IMR-90 (cell line): ENCODE measurements around the gene BTBD17.

Experiments
- CEBPB ChIP-seq: IDR thresholded peaks from 2 replicates; pipeline ENCODE4 v1.6.1; 2012; ENCODE audit warnings: low read depth, low read length, improper control_type of control experiment
- CHD1 ChIP-seq: IDR thresholded peaks from 2 replicates; pipeline ENCODE4 v1.6.1; 2012; ENCODE audit warnings: low read depth, low read length, improper control_type of control experiment
- MAFK ChIP-seq: IDR thresholded peaks from 2 replicates; pipeline ENCODE4 v1.6.1; 2012; ENCODE audit warnings: low read depth, low read length, improper control_type of control experiment
- MAZ ChIP-seq: IDR thresholded peaks from 2 replicates; pipeline ENCODE4 v1.6.1; 2012; ENCODE audit warnings: low read depth, mild to moderate bottlenecking, low read length, improper control_type of control experiment, moderate library complexity, borderline replicate concordance
- NFE2L2 ChIP-seq: fragments of 150-350 bp; IDR thresholded peaks from 2 replicates; pipeline ENCODE4 v1.6.1; 2016; ENCODE audit warnings: low read depth, mild to moderate bottlenecking, low read length
- POLR2A ChIP-seq: IDR thresholded peaks from 2 replicates; pipeline ENCODE4 v1.6.1; 2012; ENCODE audit warnings: mild to moderate bottlenecking, low read depth, low read length
- RAD21 ChIP-seq: IDR thresholded peaks from 2 replicates; pipeline ENCODE4 v1.6.1; 2012; ENCODE audit warnings: low read length, improper control_type of control experiment
- SMC3 ChIP-seq: fragments of 150-350 bp; IDR thresholded peaks from 2 replicates; pipeline ENCODE4 v1.6.1; 2016; ENCODE audit warnings: low read depth, mild to moderate bottlenecking, antibody characterized with exemption, low read length, moderate library complexity
- TF ChIP-seq, protein P1 (sequence below): conservative IDR thresholded peaks from 2 replicates; pipeline ENCODE4 v1.5.1; 2012; ENCODE audit warnings: mild to moderate bottlenecking, low read depth, low read length, improper control_type of control experiment

DNA sequence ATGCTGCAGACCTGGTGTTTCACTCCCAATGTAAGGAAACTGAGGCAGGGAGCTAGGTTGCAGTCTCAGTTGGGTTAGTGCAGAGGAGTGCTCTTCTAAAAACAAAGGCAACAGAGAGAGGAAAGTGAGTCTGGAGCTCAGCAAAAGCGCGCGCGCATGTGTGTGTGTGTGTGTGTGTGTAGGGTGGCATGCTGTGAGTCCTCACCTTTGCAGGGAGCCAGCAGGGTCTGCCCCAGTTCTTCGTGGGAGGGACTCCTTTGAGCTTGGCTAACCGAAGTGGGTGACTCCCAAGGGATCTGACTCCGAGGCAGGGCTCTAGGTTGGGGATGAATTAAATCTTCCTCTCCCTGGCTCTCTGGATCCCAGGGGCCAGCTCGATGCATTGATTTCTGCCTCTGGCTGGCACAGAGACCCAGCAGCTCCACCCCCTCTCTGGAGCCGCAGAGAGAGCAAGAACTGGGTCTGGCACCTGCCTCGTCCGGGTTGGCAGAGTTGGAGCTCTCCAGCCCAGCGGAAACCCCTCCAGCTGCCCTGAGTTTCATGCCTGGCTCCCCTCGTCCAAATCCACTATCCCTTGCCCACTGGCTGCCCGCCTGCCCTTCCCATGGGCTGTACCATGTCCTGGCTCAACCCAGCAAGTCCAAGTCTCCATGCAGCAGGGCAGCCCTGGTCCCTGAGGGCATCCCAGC is 1.3 kb upstream of the BTBD17 start:
- TF ChIP-seq CHD1, result no peak
- no peak for TF ChIP-seq CEBPB
- TF ChIP-seq MAZ, result no peak
- TF ChIP-seq, protein P1, sequence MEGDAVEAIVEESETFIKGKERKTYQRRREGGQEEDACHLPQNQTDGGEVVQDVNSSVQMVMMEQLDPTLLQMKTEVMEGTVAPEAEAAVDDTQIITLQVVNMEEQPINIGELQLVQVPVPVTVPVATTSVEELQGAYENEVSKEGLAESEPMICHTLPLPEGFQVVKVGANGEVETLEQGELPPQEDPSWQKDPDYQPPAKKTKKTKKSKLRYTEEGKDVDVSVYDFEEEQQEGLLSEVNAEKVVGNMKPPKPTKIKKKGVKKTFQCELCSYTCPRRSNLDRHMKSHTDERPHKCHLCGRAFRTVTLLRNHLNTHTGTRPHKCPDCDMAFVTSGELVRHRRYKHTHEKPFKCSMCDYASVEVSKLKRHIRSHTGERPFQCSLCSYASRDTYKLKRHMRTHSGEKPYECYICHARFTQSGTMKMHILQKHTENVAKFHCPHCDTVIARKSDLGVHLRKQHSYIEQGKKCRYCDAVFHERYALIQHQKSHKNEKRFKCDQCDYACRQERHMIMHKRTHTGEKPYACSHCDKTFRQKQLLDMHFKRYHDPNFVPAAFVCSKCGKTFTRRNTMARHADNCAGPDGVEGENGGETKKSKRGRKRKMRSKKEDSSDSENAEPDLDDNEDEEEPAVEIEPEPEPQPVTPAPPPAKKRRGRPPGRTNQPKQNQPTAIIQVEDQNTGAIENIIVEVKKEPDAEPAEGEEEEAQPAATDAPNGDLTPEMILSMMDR, result no peak
- TF ChIP-seq MAFK, result no peak
- no peak for TF ChIP-seq RAD21
- no peak for TF ChIP-seq POLR2A
- TF ChIP-seq NFE2L2, result no peak
- no peak for TF ChIP-seq SMC3
